Measurements from ENCODE around the gene LSS. TPM values are rescaled to one million over a fixed set of nuclear protein-coding genes. Genes with fewer than 3 reads are reported as not detected.
"Not testable (repeated sequence)": the region's sequence is repeated elsewhere in the genome, so short reads cannot be mapped to it uniquely, and the experiment has no call there.

The LSS gene
- total and polyA plus RNA-seq, 5 donors from 2014 or later, result 8.8 to 51.6 (median 13.3) TPM

- H3K27me3 ChIP-seq (ENCODE audit: control insufficient read depth, insufficient read depth, low read length), result no peaks in the 10 kb centered on the region
- Mint-ChIP-seq H3K27ac (peak within 1 kb of the TSS in 2 of 3 donors; percentile 48 to 88), H3K27me3 (no peaks in the 10 kb centered on the region), H3K4me3 (peak within 1 kb of the TSS; percentile 69 to 90 (median 88)), H3K9me3 (no peaks in the 10 kb centered on the region), H3K4me1 (peaks cover 0 to 15% (median 5%) of the 10 kb centered on the region in 4 donors), H3K36me3 (no peaks in the 10 kb centered on the region)
- peak within 1 kb of the TSS; percentile 69 for H3K4me3 ChIP-seq (ENCODE audit: low read depth, low read length)
- ATAC-seq (ENCODE audit: low read depth in 2 of 2), result peak; percentile 53 to 62
- H3K4me1 ChIP-seq (ENCODE audit: control insufficient read depth, insufficient read depth, low read length, poor library complexity, severe bottlenecking), result peaks cover 10% of the 10 kb centered on the region
- no peaks in the 10 kb centered on the region for H3K36me3 ChIP-seq (ENCODE audit: control insufficient read depth, insufficient read depth, low read length)
- DNase-seq, result peak in 2 of 3 donors; percentile 44 to 46
- H3K9me3 ChIP-seq (ENCODE audit: control insufficient read depth in 2 of 2, low read length in 2 of 2), result no peaks in the 10 kb centered on the region
- peak within 1 kb of the TSS; percentile 86 for H3K27ac ChIP-seq (ENCODE audit: insufficient read depth, low read length, poor library complexity, severe bottlenecking)
Observed at GRCh38 chr21:46183910-46184624, 44.5 kb downstream of the LSS start, which contains the start of gene SPATC1L. Gene SPATC1L, minus strand, starts transcription at chr21:46184459. Its CDS starts 1,643 bp downstream, at chr21:46182816.

- not testable (repeated sequence) for H3K36me3 Mint-ChIP-seq, DNase-seq
- peak overlapping the region; percentile 86 for H3K27ac ChIP-seq (ENCODE audit: insufficient read depth, low read length, poor library complexity, severe bottlenecking)
Observed at GRCh38 chr21:46183337-46183909, 45.2 kb downstream of the LSS start.

GRCh38 chr21:46182548-46183336 lies 45.8 kb downstream of the LSS start:
- Histone ChIP-seq H3K9me3 (ENCODE audit: control insufficient read depth in 2 of 2, low read length in 2 of 2) (no peaks in the 10 kb centered on the region), H3K27ac (ENCODE audit: insufficient read depth, low read length, poor library complexity, severe bottlenecking) (no peak overlapping the region), H3K36me3 (ENCODE audit: control insufficient read depth, insufficient read depth, low read length) (no peaks in the 10 kb centered on the region), H3K27me3 (ENCODE audit: control insufficient read depth, insufficient read depth, low read length) (no peaks in the 10 kb centered on the region), H3K4me3 (ENCODE audit: low read depth, low read length) (no peak overlapping the region), H3K4me1 (ENCODE audit: control insufficient read depth, insufficient read depth, low read length, poor library complexity, severe bottlenecking) (peaks cover 10% of the 10 kb centered on the region)
- no peaks in the 10 kb centered on the region for H3K36me3 Mint-ChIP-seq
- H3K9me3 Mint-ChIP-seq, result peaks cover 0 to 2% (median 0%) of the 10 kb centered on the region in 7 donors
- peak overlapping the region in 3 of 4 donors; percentile 22 to 70 (median 23) for H3K4me3 Mint-ChIP-seq
- H3K27ac Mint-ChIP-seq, result no peak overlapping the region
- DNase-seq (no peak), ATAC-seq (ENCODE audit: low read depth in 2 of 2) (no peak)
- peaks cover 0 to 15% (median 4%) of the 10 kb centered on the region in 4 donors for H3K4me1 Mint-ChIP-seq
- peaks cover under 1% of the 10 kb centered on the region for H3K27me3 Mint-ChIP-seq

More at GRCh38 chr21:46183337-46183909, 45.2 kb downstream of the LSS start:
- not testable (repeated sequence) for ATAC-seq (ENCODE audit: low read depth in 2 of 2); H3K27ac Mint-ChIP-seq; H3K27me3 ChIP-seq (ENCODE audit: control insufficient read depth, insufficient read depth, low read length); H3K36me3 ChIP-seq (ENCODE audit: control insufficient read depth, insufficient read depth, low read length); H3K9me3 ChIP-seq (ENCODE audit: control insufficient read depth in 2 of 2, low read length in 2 of 2); H3K9me3 Mint-ChIP-seq; H3K27me3 Mint-ChIP-seq; H3K4me3 ChIP-seq (ENCODE audit: low read depth, low read length)
- Mint-ChIP-seq H3K4me1 (peaks cover 0 to 15% (median 5%) of the 10 kb centered on the region in 4 donors), H3K4me3 (peak overlapping the region in 2 of 4 donors; percentile 23 to 70)
- H3K4me1 ChIP-seq (ENCODE audit: control insufficient read depth, insufficient read depth, low read length, poor library complexity, severe bottlenecking), result peaks cover 10% of the 10 kb centered on the region

GRCh38 chr21:46181953-46182547 lies 46.5 kb downstream of the LSS start:
- peaks cover 0 to 15% (median 4%) of the 10 kb centered on the region in 4 donors for H3K4me1 Mint-ChIP-seq
- no peaks in the 10 kb centered on the region for H3K36me3 ChIP-seq (ENCODE audit: control insufficient read depth, insufficient read depth, low read length)
- H3K27ac ChIP-seq (ENCODE audit: insufficient read depth, low read length, poor library complexity, severe bottlenecking), result no peak overlapping the region
- no peak overlapping the region for H3K27ac Mint-ChIP-seq
- H3K9me3 ChIP-seq (ENCODE audit: control insufficient read depth in 2 of 2, low read length in 2 of 2), result no peaks in the 10 kb centered on the region
- H3K27me3 Mint-ChIP-seq, result peaks cover 4% of the 10 kb centered on the region
- peaks cover 0 to 2% (median 0%) of the 10 kb centered on the region in 7 donors for H3K9me3 Mint-ChIP-seq
- H3K4me1 ChIP-seq (ENCODE audit: control insufficient read depth, insufficient read depth, low read length, poor library complexity, severe bottlenecking), result peaks cover 10% of the 10 kb centered on the region
- H3K36me3 Mint-ChIP-seq, result no peaks in the 10 kb centered on the region
- no peak for DNase-seq
- no peak overlapping the region for H3K4me3 ChIP-seq (ENCODE audit: low read depth, low read length)
- no peaks in the 10 kb centered on the region for H3K27me3 ChIP-seq (ENCODE audit: control insufficient read depth, insufficient read depth, low read length)
- no peak overlapping the region for H3K4me3 Mint-ChIP-seq
- ATAC-seq (ENCODE audit: low read depth in 2 of 2), result no peak

GRCh38 chr21:46181436-46181835 lies 47.1 kb downstream of the LSS start:
- peaks cover 0 to 15% (median 4%) of the 10 kb centered on the region in 4 donors for H3K4me1 Mint-ChIP-seq
- no peak overlapping the region for H3K4me3 ChIP-seq (ENCODE audit: low read depth, low read length)
- peaks cover 4% of the 10 kb centered on the region for H3K27me3 Mint-ChIP-seq
- H3K27ac ChIP-seq (ENCODE audit: insufficient read depth, low read length, poor library complexity, severe bottlenecking), result no peak overlapping the region
- H3K4me1 ChIP-seq (ENCODE audit: control insufficient read depth, insufficient read depth, low read length, poor library complexity, severe bottlenecking), result peaks cover 10% of the 10 kb centered on the region
- H3K9me3 Mint-ChIP-seq, result peaks cover 0 to 6% (median 0%) of the 10 kb centered on the region in 7 donors
- no peak for ATAC-seq (ENCODE audit: low read depth in 2 of 2)
- H3K36me3 ChIP-seq (ENCODE audit: control insufficient read depth, insufficient read depth, low read length), result no peaks in the 10 kb centered on the region
- H3K27me3 ChIP-seq (ENCODE audit: control insufficient read depth, insufficient read depth, low read length), result no peaks in the 10 kb centered on the region
- H3K27ac Mint-ChIP-seq, result no peak overlapping the region
- no peaks in the 10 kb centered on the region for H3K9me3 ChIP-seq (ENCODE audit: control insufficient read depth in 2 of 2, low read length in 2 of 2)
- no peaks in the 10 kb centered on the region for H3K36me3 Mint-ChIP-seq
- H3K4me3 Mint-ChIP-seq, result peak overlapping the region in 1 of 4 donors; percentile 10
- DNase-seq, result no peak

- Mint-ChIP-seq H3K9me3 (peaks cover 0 to 9% (median 2%) of the 10 kb centered on the region in 7 donors), H3K27ac (no peak overlapping the region), H3K27me3 (peaks cover 4% of the 10 kb centered on the region), H3K4me3 (peak overlapping the region in 1 of 4 donors; percentile 21), H3K36me3 (no peaks in the 10 kb centered on the region), H3K4me1 (peaks cover 0 to 15% (median 6%) of the 10 kb centered on the region in 4 donors)
- no peak for ATAC-seq (ENCODE audit: low read depth in 2 of 2)
- Histone ChIP-seq H3K4me1 (ENCODE audit: control insufficient read depth, insufficient read depth, low read length, poor library complexity, severe bottlenecking) (peaks cover 10% of the 10 kb centered on the region), H3K36me3 (ENCODE audit: control insufficient read depth, insufficient read depth, low read length) (no peaks in the 10 kb centered on the region), H3K27ac (ENCODE audit: insufficient read depth, low read length, poor library complexity, severe bottlenecking) (no peak overlapping the region), H3K27me3 (ENCODE audit: control insufficient read depth, insufficient read depth, low read length) (no peaks in the 10 kb centered on the region), H3K9me3 (ENCODE audit: control insufficient read depth in 2 of 2, low read length in 2 of 2) (no peaks in the 10 kb centered on the region), H3K4me3 (ENCODE audit: low read depth, low read length) (no peak overlapping the region)
- no peak for DNase-seq
Observed at GRCh38 chr21:46180778-46181391, 47.7 kb downstream of the LSS start.

Measured in CD4-positive, CD25-positive, alpha-beta regulatory T cell (primary cell).